Nephron progenitor cell (in vitro differentiated cells): ENCODE results near the gene NTRK2.

ENCODE experiments used
- DNase-seq: peaks from one replicate; pipeline ENCODE4 v3.0.0; 2021
- H3K27ac Mint-ChIP-seq: 2 replicates; pipeline ENCODE4 v1.8.0; 2021; ENCODE audit warnings: mild to moderate bottlenecking, moderate library complexity, mixed read lengths
- H3K27me3 Mint-ChIP-seq: 2 replicates; pipeline ENCODE4 v1.8.0; 2021; ENCODE audit warnings: mild to moderate bottlenecking, low read depth, mixed read lengths; ENCODE audit not compliant: poor library complexity
- H3K36me3 Mint-ChIP-seq: 2 replicates; pipeline ENCODE4 v1.8.0; 2021; ENCODE audit warnings: low read depth, mixed read lengths
- H3K4me1 Mint-ChIP-seq: 2 replicates; pipeline ENCODE4 v1.8.0; 2021; ENCODE audit warnings: mixed read lengths
- H3K4me3 Mint-ChIP-seq: 2 replicates; pipeline ENCODE4 v1.8.0; 2021; ENCODE audit warnings: mild to moderate bottlenecking, moderate library complexity, mixed read lengths
- H3K9me3 Mint-ChIP-seq: 2 replicates; pipeline ENCODE4 v1.8.0; 2021; ENCODE audit warnings: mild to moderate bottlenecking, moderate library complexity, mixed read lengths
- TF ChIP-seq, protein P1 (sequence below): fragments of 200-600 bp; sonication (generic); IDR thresholded peaks from 2 replicates; pipeline ENCODE4 v1.5.0; 2021; ENCODE audit warnings: antibody characterized with exemption

The NTRK2 gene

GRCh38 chr9:84996029-84996428, 326.5 kb downstream of the NTRK2 start:
- H3K4me1 Mint-ChIP-seq: peaks cover 13% of the 10 kb centered on the region
- DNase-seq: no peak
- H3K27me3 Mint-ChIP-seq: peaks cover 3% of the 10 kb centered on the region
- no peak overlapping the region for H3K4me3 Mint-ChIP-seq
- H3K27ac Mint-ChIP-seq: no peak overlapping the region
- peaks cover 5% of the 10 kb centered on the region for H3K36me3 Mint-ChIP-seq
- TF ChIP-seq, protein P1, sequence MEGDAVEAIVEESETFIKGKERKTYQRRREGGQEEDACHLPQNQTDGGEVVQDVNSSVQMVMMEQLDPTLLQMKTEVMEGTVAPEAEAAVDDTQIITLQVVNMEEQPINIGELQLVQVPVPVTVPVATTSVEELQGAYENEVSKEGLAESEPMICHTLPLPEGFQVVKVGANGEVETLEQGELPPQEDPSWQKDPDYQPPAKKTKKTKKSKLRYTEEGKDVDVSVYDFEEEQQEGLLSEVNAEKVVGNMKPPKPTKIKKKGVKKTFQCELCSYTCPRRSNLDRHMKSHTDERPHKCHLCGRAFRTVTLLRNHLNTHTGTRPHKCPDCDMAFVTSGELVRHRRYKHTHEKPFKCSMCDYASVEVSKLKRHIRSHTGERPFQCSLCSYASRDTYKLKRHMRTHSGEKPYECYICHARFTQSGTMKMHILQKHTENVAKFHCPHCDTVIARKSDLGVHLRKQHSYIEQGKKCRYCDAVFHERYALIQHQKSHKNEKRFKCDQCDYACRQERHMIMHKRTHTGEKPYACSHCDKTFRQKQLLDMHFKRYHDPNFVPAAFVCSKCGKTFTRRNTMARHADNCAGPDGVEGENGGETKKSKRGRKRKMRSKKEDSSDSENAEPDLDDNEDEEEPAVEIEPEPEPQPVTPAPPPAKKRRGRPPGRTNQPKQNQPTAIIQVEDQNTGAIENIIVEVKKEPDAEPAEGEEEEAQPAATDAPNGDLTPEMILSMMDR: no peak
- peaks cover 16% of the 10 kb centered on the region for H3K9me3 Mint-ChIP-seq

- Mint-ChIP-seq H3K9me3 (peaks cover 23% of the 10 kb centered on the region), H3K4me1 (peaks cover 13% of the 10 kb centered on the region), H3K4me3 (no peak overlapping the region), H3K27ac (no peak overlapping the region), H3K27me3 (peaks cover 3% of the 10 kb centered on the region), H3K36me3 (peaks cover 10% of the 10 kb centered on the region)
- TF ChIP-seq, protein P1: no peak
- no peak for DNase-seq
Measured at GRCh38 chr9:84996716-84997115, 327.2 kb downstream of the NTRK2 start.

- Mint-ChIP-seq H3K4me1 (peaks cover 13% of the 10 kb centered on the region), H3K36me3 (peaks cover 10% of the 10 kb centered on the region), H3K27ac (no peak overlapping the region), H3K9me3 (peaks cover 28% of the 10 kb centered on the region), H3K27me3 (peaks cover 4% of the 10 kb centered on the region), H3K4me3 (no peak overlapping the region)
- no peak for DNase-seq
- TF ChIP-seq, protein P1: no peak
Measured at GRCh38 chr9:84997472-84997871, 327.9 kb downstream of the NTRK2 start.

- peaks cover 7% of the 10 kb centered on the region for H3K27me3 Mint-ChIP-seq
- no peak for DNase-seq
- peaks cover 7% of the 10 kb centered on the region for H3K4me1 Mint-ChIP-seq
- TF ChIP-seq, protein P1: no peak
- peaks cover 31% of the 10 kb centered on the region for H3K9me3 Mint-ChIP-seq
- H3K4me3 Mint-ChIP-seq: no peak overlapping the region
- peaks cover 10% of the 10 kb centered on the region for H3K36me3 Mint-ChIP-seq
- H3K27ac Mint-ChIP-seq: no peak overlapping the region
Measured at GRCh38 chr9:84998639-84999038, 329.1 kb downstream of the NTRK2 start.

GRCh38 chr9:84999788-85000187, 330.3 kb downstream of the NTRK2 start:
- TF ChIP-seq, protein P1: no peak
- Mint-ChIP-seq H3K27ac (no peak overlapping the region), H3K27me3 (peaks cover 4% of the 10 kb centered on the region), H3K9me3 (peaks cover 31% of the 10 kb centered on the region), H3K4me1 (peaks cover 13% of the 10 kb centered on the region), H3K4me3 (no peak overlapping the region), H3K36me3 (peaks cover 10% of the 10 kb centered on the region)
- no peak for DNase-seq

GRCh38 chr9:85001925-85002324, 332.4 kb downstream of the NTRK2 start:
- DNase-seq: no peak
- H3K4me1 Mint-ChIP-seq: peaks cover 15% of the 10 kb centered on the region
- H3K36me3 Mint-ChIP-seq: peaks cover 10% of the 10 kb centered on the region
- peaks cover 31% of the 10 kb centered on the region for H3K9me3 Mint-ChIP-seq
- TF ChIP-seq, protein P1: no peak
- H3K27ac Mint-ChIP-seq: no peak overlapping the region
- H3K27me3 Mint-ChIP-seq: peaks cover 4% of the 10 kb centered on the region
- no peak overlapping the region for H3K4me3 Mint-ChIP-seq
